Occipital lobe (tissue), 2 donors: ENCODE results near the gene ZCCHC14. TPM values are rescaled to one million over a fixed set of nuclear protein-coding genes. Genes with fewer than 3 reads are reported as not detected.
"Not testable (repeated sequence)": the region's sequence is repeated elsewhere in the genome, so short reads cannot be mapped to it uniquely, and the experiment has no call there.

Experiments
- DNase-seq: peaks from one replicate; lab custom pipeline; 2025; lab: John Stamatoyannopoulos, UW
- total RNA-seq: library from RNA; depleted of rRNA; stranded (reverse); fragments of >200 nt; gene quantifications from one replicate; pipeline ENCODE4 v1.2.3, GENCODE V29; 2014

ZCCHC14 gene
- total RNA-seq, 1 donor from 2014 or later = 33.2 TPM

GRCh38 chr16:87411375-87412271 is 81.2 kb downstream of the ZCCHC14 start:
- DNase-seq = no peak

DNA sequence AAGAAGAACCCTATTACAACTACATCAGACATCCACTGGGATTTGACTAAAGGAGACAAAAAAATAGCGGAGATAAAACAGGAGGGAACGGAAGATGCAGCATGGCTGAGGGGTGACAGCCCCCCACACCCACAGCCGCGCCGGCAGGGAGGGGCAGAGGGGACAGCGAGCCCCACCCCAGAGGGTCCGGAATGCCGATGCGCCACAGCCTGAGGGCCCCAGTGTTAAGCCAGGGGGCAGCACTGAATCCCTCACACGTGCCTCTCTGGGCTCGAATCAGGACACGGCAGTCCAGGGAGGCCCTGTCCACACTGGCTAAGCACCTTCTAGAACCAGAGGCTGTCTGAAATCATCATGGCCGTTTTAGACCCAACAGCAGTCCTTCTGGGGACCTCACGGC is 81.9 kb downstream of the ZCCHC14 start:
- DNase-seq = no peak

DNA sequence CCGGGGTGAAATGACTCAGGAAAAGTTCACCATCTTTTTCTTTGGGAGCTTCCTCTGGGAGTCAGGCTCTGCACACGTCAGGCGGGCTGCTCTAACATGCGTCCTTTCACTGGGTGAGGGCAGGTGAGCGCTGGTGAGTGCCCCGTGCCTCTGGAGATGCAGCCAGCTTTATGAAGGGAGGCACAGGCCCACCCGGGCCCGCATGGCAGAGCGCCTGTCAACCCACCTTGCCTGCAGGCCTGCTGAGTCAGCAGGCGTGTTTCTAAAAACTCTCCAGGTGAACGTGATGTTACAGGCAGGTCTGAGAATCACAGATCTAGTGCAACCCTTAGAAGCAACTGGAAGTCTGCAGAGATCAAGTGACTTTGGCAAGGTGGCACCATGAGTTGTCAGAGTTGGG is 82.3 kb downstream of the ZCCHC14 start:
- no peak for DNase-seq

DNA sequence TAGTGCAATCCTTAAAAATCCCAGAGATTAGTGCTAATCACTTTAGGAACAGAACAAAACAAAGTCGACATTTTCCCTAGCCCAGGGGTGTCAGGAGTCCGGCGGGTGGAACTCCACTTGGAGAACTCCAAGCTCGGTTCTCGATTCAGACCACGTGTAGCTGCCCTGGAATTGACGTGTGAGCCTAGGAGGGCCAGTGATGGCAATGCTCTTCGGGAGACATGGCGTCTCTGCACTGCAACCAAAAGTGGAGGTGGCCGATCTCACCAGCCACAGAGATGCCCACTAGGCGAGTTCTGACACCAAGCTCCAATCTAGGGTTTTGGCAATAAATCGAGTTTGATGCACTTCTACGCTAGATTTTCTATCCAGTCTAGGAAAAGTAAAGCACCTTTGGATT is 83.0 kb downstream of the ZCCHC14 start:
- no peak for DNase-seq

- DNase-seq = no peak
Measured at GRCh38 chr16:87409153-87409552, 83.7 kb downstream of the ZCCHC14 start.

- no peak for DNase-seq
Measured at GRCh38 chr16:87407511-87408112, 85.2 kb downstream of the ZCCHC14 start.

GRCh38 chr16:87406495-87407088 is 86.2 kb downstream of the ZCCHC14 start:
- DNase-seq = no peak

DNA sequence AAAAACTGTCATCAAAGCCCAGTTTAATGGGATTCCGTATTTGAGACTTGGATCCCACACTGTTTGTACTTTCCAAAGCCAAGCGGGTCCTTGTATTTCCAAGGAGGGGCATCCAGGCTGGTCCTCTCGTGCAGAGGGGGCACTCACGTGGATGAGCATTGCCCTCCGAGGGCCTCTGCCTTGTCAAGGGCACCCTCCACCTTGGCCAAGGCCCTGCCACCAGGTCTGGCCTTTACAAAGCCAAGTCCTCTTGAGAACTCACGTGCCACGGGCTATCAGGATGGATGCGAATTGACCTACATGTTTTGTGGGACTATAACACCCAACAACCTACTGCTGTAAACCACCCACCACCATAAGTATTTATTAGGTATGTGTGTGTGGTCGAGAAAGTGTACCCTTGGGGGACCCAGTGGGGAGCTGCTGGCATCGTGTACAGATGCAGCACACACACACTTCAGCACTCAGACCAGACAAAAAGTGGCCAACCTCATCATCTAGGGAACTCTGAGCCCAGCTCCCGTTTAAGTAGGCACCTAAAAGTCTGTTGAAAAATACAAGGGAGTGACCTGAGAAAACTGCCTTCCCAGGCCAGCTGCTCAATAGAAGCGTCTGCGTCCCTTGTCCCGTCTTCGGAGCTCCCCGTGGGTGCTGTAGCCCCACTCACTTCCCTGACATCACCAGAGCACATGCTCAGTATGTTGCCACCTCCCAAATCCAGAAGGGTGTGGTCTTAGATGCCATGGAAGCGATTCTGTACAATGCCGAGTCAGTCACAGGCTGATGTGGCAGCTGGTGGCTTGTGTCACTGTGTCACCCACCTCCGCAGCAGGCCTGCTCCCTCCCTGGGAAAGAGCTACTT is 87.8 kb downstream of the ZCCHC14 start:
- DNase-seq = no peak

GRCh38 chr16:87395181-87395842 is 97.5 kb downstream of the ZCCHC14 start:
- no peak for DNase-seq

- DNase-seq = no peak
Measured at GRCh38 chr16:87393680-87394055, 99.2 kb downstream of the ZCCHC14 start.

DNA sequence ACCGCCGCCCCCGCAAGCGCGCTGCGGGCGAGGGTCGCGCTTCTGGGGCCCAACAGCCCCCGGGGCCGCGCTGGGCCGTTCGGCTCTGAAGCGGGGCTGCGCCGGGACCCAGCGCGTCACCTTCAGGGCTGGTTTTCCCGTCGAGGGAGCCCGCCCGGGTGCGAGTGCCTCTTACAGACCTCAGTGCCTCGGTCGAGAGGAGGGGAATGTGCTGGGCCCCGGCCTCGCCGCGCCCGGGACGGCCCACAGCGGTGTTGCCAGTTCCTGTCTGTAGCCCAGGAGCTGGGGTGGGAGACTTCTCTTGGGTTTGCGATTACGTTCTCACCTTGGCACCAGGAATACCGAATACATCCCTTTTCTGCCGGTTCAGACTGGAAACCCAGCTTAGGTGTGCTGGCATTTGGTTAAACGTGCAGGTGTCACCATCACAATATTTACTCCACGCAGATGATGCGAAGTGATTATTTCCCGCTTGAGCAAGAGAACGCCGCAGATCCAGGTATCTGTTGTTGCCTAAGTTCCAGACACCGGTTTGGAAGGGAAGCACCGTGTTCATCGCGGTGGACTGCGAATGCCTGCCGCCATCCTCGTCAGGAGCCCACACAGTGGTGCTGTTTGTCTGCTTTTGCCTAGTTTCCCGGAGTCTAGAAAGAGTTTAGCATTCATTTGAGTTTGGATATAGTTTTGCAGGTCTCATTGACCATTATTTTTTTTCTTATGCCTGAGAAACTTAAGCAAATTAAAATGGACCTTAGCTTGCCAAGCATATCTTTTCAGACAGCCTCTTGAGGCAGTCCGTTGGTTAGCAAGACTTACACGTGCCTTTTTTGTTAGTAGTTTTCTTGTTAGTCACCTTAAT is 99.8 kb downstream of the ZCCHC14 start:
- no peak for DNase-seq

DNA sequence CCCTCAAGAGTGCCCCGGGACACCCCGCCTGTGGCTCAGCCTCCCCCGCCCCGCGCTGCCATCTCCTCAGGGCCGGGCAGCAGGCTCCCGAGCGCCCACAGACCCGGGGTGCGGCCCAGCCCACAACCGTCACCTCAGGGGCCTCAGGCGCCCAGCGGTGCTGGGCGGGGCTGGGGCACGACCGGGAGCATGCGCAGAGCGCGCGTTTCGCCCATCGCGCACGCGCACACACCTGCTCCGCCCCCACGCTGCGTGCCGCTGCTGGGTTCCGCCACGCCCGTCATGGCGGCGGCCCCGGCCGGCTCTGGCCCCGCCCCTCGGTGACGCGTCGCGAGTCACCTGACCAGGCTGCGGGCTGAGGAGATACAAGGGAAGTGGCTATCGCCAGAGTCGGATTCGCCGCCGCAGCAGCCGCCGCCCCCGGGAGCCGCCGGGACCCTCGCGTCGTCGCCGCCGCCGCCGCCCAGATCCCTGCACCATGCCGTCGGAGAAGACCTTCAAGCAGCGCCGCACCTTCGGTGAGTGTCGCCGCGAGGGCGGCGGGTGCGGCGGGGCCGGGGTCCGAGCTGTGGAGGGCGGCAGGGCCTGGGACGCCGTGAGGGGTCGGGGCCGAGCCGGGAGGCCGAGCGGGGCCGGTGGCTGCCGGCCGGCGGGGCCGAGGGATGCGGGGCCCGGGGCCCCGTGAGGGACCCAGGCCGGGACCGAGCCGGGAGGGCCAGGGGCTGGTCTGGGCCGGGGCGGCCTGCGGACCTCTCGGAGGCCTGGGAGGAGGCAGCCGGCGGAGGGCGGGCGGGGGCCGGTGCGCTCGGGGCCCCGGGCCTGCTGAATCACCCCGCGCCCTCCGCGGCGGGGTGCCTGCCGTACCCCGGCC is 100.6 kb downstream of the ZCCHC14 start, which contains the start of gene MAP1LC3B:
Gene MAP1LC3B (plus strand): TSS at position 387 of the 871 bp plus-strand sequence. CDS start 92 bp downstream, at position 479.
- peak; percentile 94 for DNase-seq

DNA sequence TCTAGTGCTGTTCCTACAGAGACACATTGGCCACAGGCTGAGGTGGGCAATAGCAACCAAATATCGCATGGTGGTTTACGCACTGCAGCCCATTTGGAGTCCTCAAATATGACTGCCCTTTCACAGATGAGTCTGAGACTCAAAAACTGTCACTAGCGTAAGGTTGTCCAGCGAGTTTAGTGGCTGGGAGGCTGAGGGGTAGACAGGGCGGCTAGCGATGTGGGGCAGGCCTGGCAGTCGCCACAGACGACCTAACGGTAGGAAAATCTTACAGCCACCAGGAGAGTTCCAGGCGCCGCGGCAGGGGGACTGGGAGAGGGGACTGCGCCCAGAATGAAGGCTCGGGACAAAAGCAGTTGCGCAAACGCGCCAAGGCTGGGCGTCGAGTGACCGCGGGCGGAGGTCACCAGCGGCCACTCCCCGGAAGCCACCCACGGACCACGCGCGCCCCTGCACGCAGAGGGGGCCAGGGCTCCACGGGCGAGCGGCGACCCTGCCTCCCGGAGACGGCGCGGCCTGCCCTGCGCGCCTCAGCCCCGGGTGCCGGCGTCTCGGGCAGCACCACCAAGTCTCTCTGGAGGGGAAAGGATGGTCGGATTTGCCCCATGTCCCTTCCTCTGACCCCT is 101.4 kb downstream of the ZCCHC14 start:
- no peak for DNase-seq

- no peak for DNase-seq
Measured at GRCh38 chr16:87390641-87391323, 102.0 kb downstream of the ZCCHC14 start.

DNA sequence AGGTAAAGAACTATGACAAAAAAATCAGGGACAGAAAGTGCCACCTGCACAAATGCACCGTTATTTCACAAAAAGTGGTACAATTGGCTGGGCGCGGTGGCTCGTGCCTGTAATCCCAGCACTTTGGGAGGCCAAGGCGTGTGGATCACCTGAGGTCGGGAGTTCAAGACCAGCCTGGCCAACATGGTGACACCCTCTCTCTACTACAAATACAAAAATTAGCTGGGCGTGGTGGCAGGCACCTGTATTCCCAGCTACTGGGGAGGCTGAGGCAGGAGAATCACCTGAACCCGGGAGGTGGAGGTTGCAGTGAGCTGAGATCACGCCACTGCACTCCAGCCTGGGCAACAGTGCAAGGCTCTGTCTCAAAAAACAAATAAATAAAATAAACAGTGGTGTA is 102.9 kb downstream of the ZCCHC14 start:
- DNase-seq = not testable (repeated sequence)

- DNase-seq = no peak
Measured at GRCh38 chr16:87389245-87389644, 103.6 kb downstream of the ZCCHC14 start.

DNA sequence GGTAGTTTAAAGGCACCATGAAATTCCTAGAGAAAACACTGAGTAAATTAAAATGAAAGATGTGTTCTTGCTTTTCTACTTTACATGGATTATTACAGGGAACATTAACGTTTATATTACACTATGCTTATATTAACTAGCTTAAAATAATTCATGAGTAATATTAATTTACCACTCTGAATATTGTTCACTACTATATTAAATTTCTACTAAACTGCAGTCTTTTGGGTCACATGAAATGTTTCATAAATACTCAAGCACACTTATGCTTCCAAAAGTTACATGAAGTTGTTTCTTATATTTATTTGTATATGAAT is 104.0 kb downstream of the ZCCHC14 start:
- no peak for DNase-seq
